HEK293 (cell line): ENCODE measurements around the gene ADRA1B.

Experiments used
- CTCF ChIA-PET: fragments of 350-600 bp; formaldehyde crosslinking; extraction: SDS; loops from one replicate; lab custom pipeline; 2021; ENCODE audit warnings: antibody characterized with exemption; lab: Yijun Ruan, JAX
- POLR2A ChIA-PET: fragments of 300-600 bp; formaldehyde crosslinking; extraction: SDS; loops from one replicate; lab custom pipeline; 2020; ENCODE audit warnings: antibody characterized with exemption, inconsistent platforms; lab: Yijun Ruan, JAX
- H3K27ac ChIP-seq: fragments of 200-500 bp; sonication (Bioruptor generic); 2 replicates; pipeline ENCODE4 v1.5.1; 2014; ENCODE audit warnings: low read depth, low read length, control low read depth, inconsistent platforms; ENCODE audit errors: extremely low read depth
- H3K36me3 ChIP-seq, 2 experiments: fragments of 200-500 bp in 1 of 2; sonication (Bioruptor generic) in 1 of 2; 1 replicate in 1 of 2; 2 replicates in 1 of 2; pipeline ENCODE4 v1.5.1; 2014 to 2017; ENCODE audit warnings: inconsistent platforms in 2 of 2, low read length in 2 of 2; ENCODE audit not compliant: control insufficient read depth in 2 of 2, insufficient read depth in 1 of 2
- H3K4me1 ChIP-seq: fragments of 200-500 bp; sonication (Bioruptor generic); 2 replicates; pipeline ENCODE4 v1.5.1; 2014; ENCODE audit warnings: mild to moderate bottlenecking, low read length, inconsistent platforms; ENCODE audit not compliant: control insufficient read depth, insufficient read depth
- H3K4me3 ChIP-seq: 2 replicates; pipeline ENCODE4 v1.5.1; 2011; ENCODE audit warnings: low read depth, mild to moderate bottlenecking, control low read depth, low read length, moderate library complexity
- H3K9me3 ChIP-seq: fragments of 200-500 bp; sonication (Bioruptor generic); 2 replicates; pipeline ENCODE4 v1.5.1; 2014; ENCODE audit warnings: low read depth, low read length, inconsistent platforms; ENCODE audit not compliant: control insufficient read depth, insufficient read depth
- CTCF ChIP-seq: fragments of 450-650 bp; formaldehyde crosslinking; IDR thresholded peaks from 2 replicates; pipeline ENCODE4 v1.5.1; 2016; ENCODE audit warnings: missing biosample characterization, missing genetic modification characterization
- EGR2 ChIP-seq: fragments of 450-650 bp; formaldehyde crosslinking; IDR thresholded peaks from 2 replicates; pipeline ENCODE4 v1.5.1; 2016; ENCODE audit warnings: low read depth, missing biosample characterization, missing genetic modification characterization
- GLI4 ChIP-seq: fragments of 450-650 bp; formaldehyde crosslinking; IDR thresholded peaks from 2 replicates; pipeline ENCODE4 v1.5.1; 2016; ENCODE audit warnings: missing biosample characterization, missing genetic modification characterization
- GLIS2 ChIP-seq: fragments of 450-650 bp; formaldehyde crosslinking; IDR thresholded peaks from 2 replicates; pipeline ENCODE4 v1.5.1; 2016; ENCODE audit warnings: missing biosample characterization, missing genetic modification characterization
- KLF1 ChIP-seq: fragments of 450-650 bp; formaldehyde crosslinking; IDR thresholded peaks from 2 replicates; pipeline ENCODE4 v1.5.1; 2016; ENCODE audit warnings: missing biosample characterization, missing genetic modification characterization
- KLF9 ChIP-seq: fragments of 450-650 bp; formaldehyde crosslinking; IDR thresholded peaks from 2 replicates; pipeline ENCODE4 v1.5.1; 2016; ENCODE audit warnings: missing biosample characterization, missing genetic modification characterization, low read depth
- ZBTB11 ChIP-seq: fragments of 450-650 bp; formaldehyde crosslinking; conservative IDR thresholded peaks from 2 replicates; pipeline ENCODE4 v1.5.1; 2016; ENCODE audit warnings: low read depth, missing biosample characterization, missing genetic modification characterization
- ZNF138 ChIP-seq: fragments of 450-650 bp; formaldehyde crosslinking; IDR thresholded peaks from 2 replicates; pipeline ENCODE4 v1.5.1; 2016; ENCODE audit warnings: missing biosample characterization, missing genetic modification characterization, borderline replicate concordance
- ZNF2 ChIP-seq: fragments of 450-650 bp; formaldehyde crosslinking; IDR thresholded peaks from 2 replicates; pipeline ENCODE4 v1.5.1; 2016; ENCODE audit warnings: missing biosample characterization, missing genetic modification characterization
- ZNF223 ChIP-seq: fragments of 450-650 bp; formaldehyde crosslinking; IDR thresholded peaks from 2 replicates; pipeline ENCODE4 v1.5.1; 2016; ENCODE audit warnings: missing biosample characterization, missing genetic modification characterization
- ZNF311 ChIP-seq: fragments of 450-650 bp; formaldehyde crosslinking; IDR thresholded peaks from 2 replicates; pipeline ENCODE4 v1.5.1; 2017; ENCODE audit warnings: missing biosample characterization, missing genetic modification characterization, borderline replicate concordance
- ZNF350 ChIP-seq: fragments of 450-650 bp; formaldehyde crosslinking; IDR thresholded peaks from 2 replicates; pipeline ENCODE4 v1.5.0; 2017; ENCODE audit warnings: missing biosample characterization, mild to moderate bottlenecking, missing genetic modification characterization
- ZNF366 ChIP-seq: fragments of 450-650 bp; formaldehyde crosslinking; conservative IDR thresholded peaks from 2 replicates; pipeline ENCODE4 v1.5.1; 2016; ENCODE audit warnings: missing biosample characterization, missing genetic modification characterization
- ZNF596 ChIP-seq: fragments of 450-650 bp; IDR thresholded peaks from 2 replicates; pipeline ENCODE4 v1.5.0; 2018; ENCODE audit warnings: missing biosample characterization, mild to moderate bottlenecking, missing genetic modification characterization, moderate library complexity
- ZNF623 ChIP-seq: fragments of 450-650 bp; formaldehyde crosslinking; IDR thresholded peaks from 2 replicates; pipeline ENCODE4 v1.5.1; 2016; ENCODE audit warnings: missing biosample characterization, missing genetic modification characterization
- ZNF629 ChIP-seq: fragments of 450-650 bp; formaldehyde crosslinking; IDR thresholded peaks from 2 replicates; pipeline ENCODE4 v1.5.1; 2017; ENCODE audit warnings: missing biosample characterization, missing genetic modification characterization
- ZNF658 ChIP-seq: fragments of 450-650 bp; formaldehyde crosslinking; IDR thresholded peaks from 2 replicates; pipeline ENCODE4; 2016; ENCODE audit warnings: missing biosample characterization, missing genetic modification characterization
- ZNF792 ChIP-seq: fragments of 450-650 bp; formaldehyde crosslinking; IDR thresholded peaks from 2 replicates; pipeline ENCODE4 v1.5.1; 2016; ENCODE audit warnings: missing biosample characterization, missing genetic modification characterization
- TF ChIP-seq, protein P1 (sequence below): fragments of 450-650 bp; formaldehyde crosslinking; IDR thresholded peaks from 2 replicates; pipeline ENCODE4 v1.5.1; 2016; ENCODE audit warnings: missing biosample characterization, missing genetic modification characterization
- TF ChIP-seq, protein P2 (sequence below): fragments of 450-650 bp; formaldehyde crosslinking; optimal IDR thresholded peaks from 2 replicates; pipeline ENCODE3; 2016; ENCODE audit warnings: missing biosample characterization, mild to moderate bottlenecking, missing genetic modification characterization
- TF ChIP-seq, protein P3 (sequence below): fragments of 450-650 bp; formaldehyde crosslinking; IDR thresholded peaks from 2 replicates; pipeline ENCODE4 v1.5.1; 2016; ENCODE audit warnings: missing biosample characterization, missing genetic modification characterization
- TF ChIP-seq, protein P4 (sequence below): fragments of 450-650 bp; formaldehyde crosslinking; IDR thresholded peaks from 2 replicates; pipeline ENCODE4 v1.5.1; 2016; ENCODE audit warnings: missing biosample characterization, missing genetic modification characterization, low read depth
- TF ChIP-seq, protein P5 (sequence below): fragments of 450-650 bp; IDR thresholded peaks from 2 replicates; pipeline ENCODE4 v1.5.1; 2018; ENCODE audit warnings: missing biosample characterization, missing genetic modification characterization

ADRA1B gene

GRCh38 chr5:159915904-159916840 lies at the start of gene ADRA1B:
Gene ADRA1B, plus strand, starts transcription at chr5:159916482. Its CDS starts 424 bp downstream, at chr5:159916906.
- H3K4me1 ChIP-seq, result no peaks in the 10 kb centered on the region; the same call in 1 of the 2 replicates
- H3K4me3 ChIP-seq, result peak within 1 kb of the TSS; percentile 41
- POLR2A ChIA-PET, result interaction anchor here (0.7 kb wide), 1 partner anchor 71 kb away, joined by 3 read pairs; no protein-coding TSS in a partner anchor
- H3K27ac ChIP-seq, result peak within 1 kb of the TSS; percentile 7; the same call in 1 of the 2 replicates
- H3K9me3 ChIP-seq, result no peaks in the 10 kb centered on the region
- H3K36me3 ChIP-seq, result no peaks in the 10 kb centered on the region
- CTCF ChIA-PET, result interaction anchor here (0.6 to 5.7 kb wide), 12 partner anchors 42 to 852 kb away, joined by 3 to 43 read pairs (median 4); no protein-coding TSS in a partner anchor
- TF ChIP-seq GLI4 (tag by site-specific recombination) (no peak), ZNF2 (tag by site-specific recombination) (no peak), GLIS2 (tag by site-specific recombination) (peak; percentile 51; the same call in 1 of the 2 replicates), CTCF (tag by site-specific recombination) (peak; percentile 31; the same call in 1 of the 2 replicates), ZBTB11 (tag by site-specific recombination) (no peak), ZNF623 (tag by site-specific recombination) (no peak), KLF1 (peak; percentile 79), ZNF792 (tag by site-specific recombination) (no peak), ZNF658 (tag by site-specific recombination) (no peak), KLF9 (tag by site-specific recombination) (peak; percentile 66), EGR2 (peak; percentile 20; the same call in 1 of the 2 replicates), ZNF596 (tag by site-specific recombination) (no peak), ZNF629 (tag by site-specific recombination) (no peak), ZNF350 (tag by site-specific recombination) (no peak), ZNF138 (tag by site-specific recombination) (no peak), ZNF366 (tag by site-specific recombination) (0 out of 2 replicates have a peak, but pooled peaks have one; percentile 23), ZNF311 (tag by site-specific recombination) (no peak), ZNF223 (tag by site-specific recombination) (no peak)
- TF ChIP-seq, protein P1, sequence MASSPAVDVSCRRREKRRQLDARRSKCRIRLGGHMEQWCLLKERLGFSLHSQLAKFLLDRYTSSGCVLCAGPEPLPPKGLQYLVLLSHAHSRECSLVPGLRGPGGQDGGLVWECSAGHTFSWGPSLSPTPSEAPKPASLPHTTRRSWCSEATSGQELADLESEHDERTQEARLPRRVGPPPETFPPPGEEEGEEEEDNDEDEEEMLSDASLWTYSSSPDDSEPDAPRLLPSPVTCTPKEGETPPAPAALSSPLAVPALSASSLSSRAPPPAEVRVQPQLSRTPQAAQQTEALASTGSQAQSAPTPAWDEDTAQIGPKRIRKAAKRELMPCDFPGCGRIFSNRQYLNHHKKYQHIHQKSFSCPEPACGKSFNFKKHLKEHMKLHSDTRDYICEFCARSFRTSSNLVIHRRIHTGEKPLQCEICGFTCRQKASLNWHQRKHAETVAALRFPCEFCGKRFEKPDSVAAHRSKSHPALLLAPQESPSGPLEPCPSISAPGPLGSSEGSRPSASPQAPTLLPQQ, result 0 out of 2 replicates have a peak, but pooled peaks have one; percentile 5
- TF ChIP-seq, protein P2, sequence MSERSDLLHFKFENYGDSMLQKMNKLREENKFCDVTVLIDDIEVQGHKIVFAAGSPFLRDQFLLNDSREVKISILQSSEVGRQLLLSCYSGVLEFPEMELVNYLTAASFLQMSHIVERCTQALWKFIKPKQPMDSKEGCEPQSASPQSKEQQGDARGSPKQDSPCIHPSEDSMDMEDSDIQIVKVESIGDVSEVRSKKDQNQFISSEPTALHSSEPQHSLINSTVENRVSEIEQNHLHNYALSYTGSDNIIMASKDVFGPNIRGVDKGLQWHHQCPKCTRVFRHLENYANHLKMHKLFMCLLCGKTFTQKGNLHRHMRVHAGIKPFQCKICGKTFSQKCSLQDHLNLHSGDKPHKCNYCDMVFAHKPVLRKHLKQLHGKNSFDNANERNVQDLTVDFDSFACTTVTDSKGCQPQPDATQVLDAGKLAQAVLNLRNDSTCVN (tag by site-specific recombination), result peak; percentile 65
- TF ChIP-seq, protein P3, sequence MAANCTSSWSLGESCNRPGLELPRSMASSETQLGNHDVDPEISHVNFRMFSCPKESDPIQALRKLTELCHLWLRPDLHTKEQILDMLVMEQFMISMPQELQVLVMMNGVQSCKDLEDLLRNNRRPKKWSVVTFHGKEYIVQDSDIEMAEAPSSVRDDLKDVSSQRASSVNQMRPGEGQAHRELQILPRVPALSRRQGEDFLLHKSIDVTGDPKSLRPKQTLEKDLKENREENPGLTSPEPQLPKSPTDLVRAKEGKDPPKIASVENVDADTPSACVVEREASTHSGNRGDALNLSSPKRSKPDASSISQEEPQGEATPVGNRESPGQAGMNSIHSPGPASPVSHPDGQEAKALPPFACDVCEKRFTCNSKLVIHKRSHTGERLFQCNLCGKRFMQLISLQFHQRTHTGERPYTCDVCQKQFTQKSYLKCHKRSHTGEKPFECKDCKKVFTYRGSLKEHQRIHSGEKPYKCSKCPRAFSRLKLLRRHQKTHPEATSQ (tag by site-specific recombination), result no peak
- TF ChIP-seq, protein P4, sequence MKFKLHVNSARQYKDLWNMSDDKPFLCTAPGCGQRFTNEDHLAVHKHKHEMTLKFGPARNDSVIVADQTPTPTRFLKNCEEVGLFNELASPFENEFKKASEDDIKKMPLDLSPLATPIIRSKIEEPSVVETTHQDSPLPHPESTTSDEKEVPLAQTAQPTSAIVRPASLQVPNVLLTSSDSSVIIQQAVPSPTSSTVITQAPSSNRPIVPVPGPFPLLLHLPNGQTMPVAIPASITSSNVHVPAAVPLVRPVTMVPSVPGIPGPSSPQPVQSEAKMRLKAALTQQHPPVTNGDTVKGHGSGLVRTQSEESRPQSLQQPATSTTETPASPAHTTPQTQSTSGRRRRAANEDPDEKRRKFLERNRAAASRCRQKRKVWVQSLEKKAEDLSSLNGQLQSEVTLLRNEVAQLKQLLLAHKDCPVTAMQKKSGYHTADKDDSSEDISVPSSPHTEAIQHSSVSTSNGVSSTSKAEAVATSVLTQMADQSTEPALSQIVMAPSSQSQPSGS (tag by site-specific recombination), result no peak
- TF ChIP-seq, protein P5, sequence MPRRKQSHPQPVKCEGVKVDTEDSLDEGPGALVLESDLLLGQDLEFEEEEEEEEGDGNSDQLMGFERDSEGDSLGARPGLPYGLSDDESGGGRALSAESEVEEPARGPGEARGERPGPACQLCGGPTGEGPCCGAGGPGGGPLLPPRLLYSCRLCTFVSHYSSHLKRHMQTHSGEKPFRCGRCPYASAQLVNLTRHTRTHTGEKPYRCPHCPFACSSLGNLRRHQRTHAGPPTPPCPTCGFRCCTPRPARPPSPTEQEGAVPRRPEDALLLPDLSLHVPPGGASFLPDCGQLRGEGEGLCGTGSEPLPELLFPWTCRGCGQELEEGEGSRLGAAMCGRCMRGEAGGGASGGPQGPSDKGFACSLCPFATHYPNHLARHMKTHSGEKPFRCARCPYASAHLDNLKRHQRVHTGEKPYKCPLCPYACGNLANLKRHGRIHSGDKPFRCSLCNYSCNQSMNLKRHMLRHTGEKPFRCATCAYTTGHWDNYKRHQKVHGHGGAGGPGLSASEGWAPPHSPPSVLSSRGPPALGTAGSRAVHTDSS (tag by site-specific recombination), result peak; percentile 41; the same call in 1 of the 2 replicates
